ENCODE results near the gene SLC34A1.
A peak's percentile ranks its signal among the peaks of the same experiment; 100 is the strongest.

The SLC34A1 gene

GRCh38 chr5:177431317-177432142 is 47.3 kb downstream of the SLC34A1 start:
- Histone ChIP-seq H3K4me1 (ENCODE audit: insufficient read depth, low read length, severe bottlenecking) (peaks cover 56% of the 10 kb centered on the region), H3K9me3 (ENCODE audit: low read length) (no peaks in the 10 kb centered on the region), H3K9me2 (ENCODE audit: low read depth, low read length) (no peaks in the 10 kb centered on the region), H3K4me3 (ENCODE audit: low read depth, low read length, poor library complexity, severe bottlenecking) (peak overlapping the region; percentile 4), H3K27me3 (ENCODE audit: insufficient read depth, low read length) (no peaks in the 10 kb centered on the region), H2AFZ (ENCODE audit: low read length) (no peak overlapping the region), H3K79me2 (ENCODE audit: insufficient read depth, low read length) (no peaks in the 10 kb centered on the region), H4K20me1 (ENCODE audit: insufficient read depth, low read length) (no peaks in the 10 kb centered on the region), H3K36me3 (ENCODE audit: insufficient read depth, low read length) (peaks cover 54% of the 10 kb centered on the region), H3K27ac (ENCODE audit: low read depth, low read length, poor library complexity, severe bottlenecking) (peak overlapping the region; percentile 87), H3F3A (ENCODE audit: insufficient read depth, low read length) (no peaks in the 10 kb centered on the region), H3K4me2 (ENCODE audit: low read length) (peak overlapping the region; percentile 78), H3K9ac (ENCODE audit: low read length) (peak overlapping the region; percentile 47; the same call in 1 of the 2 replicates)
- TF ChIP-seq CTCF (IDR thresholded peaks at IDR 0.05; ENCODE audit: low read length) = no peak
- TF ChIP-seq EZH2 (IDR thresholded peaks at IDR 0.05; ENCODE audit: borderline replicate concordance, low read length) = no peak

- peak overlapping the region; percentile 87 for H3K27ac ChIP-seq (ENCODE audit: low read depth, low read length, poor library complexity, severe bottlenecking)
- H3K27me3 ChIP-seq (ENCODE audit: insufficient read depth, low read length) = no peaks in the 10 kb centered on the region
- no peaks in the 10 kb centered on the region for H3K9me3 ChIP-seq (ENCODE audit: low read length)
- H2AFZ ChIP-seq (ENCODE audit: low read length) = no peak overlapping the region
- H3K4me1 ChIP-seq (ENCODE audit: insufficient read depth, low read length, severe bottlenecking) = peaks cover 52% of the 10 kb centered on the region
- H3K9ac ChIP-seq (ENCODE audit: low read length) = peak overlapping the region; percentile 3; the same call in 1 of the 2 replicates
- H3K4me2 ChIP-seq (ENCODE audit: low read length) = peak overlapping the region; percentile 78
- TF ChIP-seq CTCF (IDR thresholded peaks at IDR 0.05; ENCODE audit: low read length) (no peak), EZH2 (IDR thresholded peaks at IDR 0.05; ENCODE audit: borderline replicate concordance, low read length) (no peak)
- H3K36me3 ChIP-seq (ENCODE audit: insufficient read depth, low read length) = peaks cover 60% of the 10 kb centered on the region
- H3K79me2 ChIP-seq (ENCODE audit: insufficient read depth, low read length) = no peaks in the 10 kb centered on the region
- H3K4me3 ChIP-seq (ENCODE audit: low read depth, low read length, poor library complexity, severe bottlenecking) = peak overlapping the region; percentile 4
- no peaks in the 10 kb centered on the region for H3F3A ChIP-seq (ENCODE audit: insufficient read depth, low read length)
- no peaks in the 10 kb centered on the region for H4K20me1 ChIP-seq (ENCODE audit: insufficient read depth, low read length)
- H3K9me2 ChIP-seq (ENCODE audit: low read depth, low read length) = no peaks in the 10 kb centered on the region
Observed at GRCh38 chr5:177432143-177432838, 48.1 kb downstream of the SLC34A1 start.

GRCh38 chr5:177432839-177433657 is 48.8 kb downstream of the SLC34A1 start:
- Histone ChIP-seq H3K4me1 (ENCODE audit: insufficient read depth, low read length, severe bottlenecking) (peaks cover 44% of the 10 kb centered on the region), H3K9me3 (ENCODE audit: low read length) (no peaks in the 10 kb centered on the region), H4K20me1 (ENCODE audit: insufficient read depth, low read length) (no peaks in the 10 kb centered on the region), H3K36me3 (ENCODE audit: insufficient read depth, low read length) (peaks cover 67% of the 10 kb centered on the region), H3K79me2 (ENCODE audit: insufficient read depth, low read length) (no peaks in the 10 kb centered on the region), H3K9me2 (ENCODE audit: low read depth, low read length) (no peaks in the 10 kb centered on the region), H3F3A (ENCODE audit: insufficient read depth, low read length) (no peaks in the 10 kb centered on the region), H3K9ac (ENCODE audit: low read length) (no peak overlapping the region), H3K4me3 (ENCODE audit: low read depth, low read length, poor library complexity, severe bottlenecking) (no peak overlapping the region), H3K27me3 (ENCODE audit: insufficient read depth, low read length) (no peaks in the 10 kb centered on the region), H2AFZ (ENCODE audit: low read length) (no peak overlapping the region), H3K4me2 (ENCODE audit: low read length) (no peak overlapping the region), H3K27ac (ENCODE audit: low read depth, low read length, poor library complexity, severe bottlenecking) (no peak overlapping the region)
- no peak for TF ChIP-seq CTCF (IDR thresholded peaks at IDR 0.05; ENCODE audit: low read length)
- no peak for TF ChIP-seq EZH2 (IDR thresholded peaks at IDR 0.05; ENCODE audit: borderline replicate concordance, low read length)

Data from OCI-LY1 (cell line).